GM23248 (cell line): ENCODE results near the gene VPS13D. TPM values are rescaled to one million over a fixed set of nuclear protein-coding genes. Genes with fewer than 3 reads are reported as not detected.

ENCODE experiments used
- DNase-seq: peaks from one replicate; pipeline ENCODE4 v3.0.0-alpha.2; 2015
- H2AFZ ChIP-seq: fragments of 200-600 bp; sonication (generic); 2 replicates; pipeline ENCODE4 v1.6.1; 2016; ENCODE audit warnings: antibody characterized with exemption
- H3F3A ChIP-seq: fragments of 200-600 bp; sonication (generic); 2 replicates; pipeline ENCODE4 v1.6.1; 2016; ENCODE audit warnings: mild to moderate bottlenecking, antibody characterized with exemption, mixed run types; ENCODE audit not compliant: insufficient read depth
- H3K27ac ChIP-seq: fragments of 200-600 bp; sonication (generic); 2 replicates; pipeline ENCODE4 v1.5.1; 2016; ENCODE audit warnings: mild to moderate bottlenecking
- H3K27me3 ChIP-seq: fragments of 200-600 bp; sonication (generic); replicated peaks from 2 replicates; pipeline ENCODE4 v1.6.1; 2016; ENCODE audit warnings: mild to moderate bottlenecking; ENCODE audit not compliant: insufficient read depth
- H3K36me3 ChIP-seq: fragments of 200-600 bp; sonication (generic); 2 replicates; pipeline ENCODE4 v1.6.1; 2016; ENCODE audit warnings: low read depth, mild to moderate bottlenecking
- H3K4me1 ChIP-seq: fragments of 200-600 bp; sonication (generic); 2 replicates; pipeline ENCODE4 v1.6.1; 2016; ENCODE audit warnings: mild to moderate bottlenecking; ENCODE audit not compliant: insufficient read depth
- H3K4me2 ChIP-seq: fragments of 200-600 bp; sonication (generic); one replicate; pipeline ENCODE4 v1.6.1; 2016; ENCODE audit warnings: mild to moderate bottlenecking; ENCODE audit not compliant: unreplicated experiment
- H3K4me3 ChIP-seq: fragments of 200-600 bp; sonication (generic); 2 replicates; pipeline ENCODE4 v1.5.1; 2016; ENCODE audit warnings: mild to moderate bottlenecking
- H3K79me2 ChIP-seq: fragments of 200-600 bp; sonication (generic); 2 replicates; pipeline ENCODE4 v1.6.1; 2016; ENCODE audit warnings: mild to moderate bottlenecking; ENCODE audit not compliant: insufficient read depth
- H3K9ac ChIP-seq: fragments of 200-600 bp; sonication (generic); 2 replicates; pipeline ENCODE4 v1.6.1; 2016; ENCODE audit warnings: mild to moderate bottlenecking
- H3K9me2 ChIP-seq: fragments of 200-600 bp; sonication (generic); 2 replicates; pipeline ENCODE4 v1.6.1; 2016; ENCODE audit warnings: mixed run types, mild to moderate bottlenecking, moderate library complexity; ENCODE audit not compliant: insufficient read depth
- H3K9me3 ChIP-seq: fragments of 200-600 bp; sonication (generic); one replicate; pipeline ENCODE4 v1.6.1; 2017; ENCODE audit warnings: low read depth
- H4K20me1 ChIP-seq: fragments of 200-600 bp; sonication (generic); 2 replicates; pipeline ENCODE4 v1.6.0; 2016; ENCODE audit not compliant: insufficient read depth
- EZH2 ChIP-seq: fragments of 200-600 bp; sonication (generic); IDR thresholded peaks from 2 replicates; pipeline ENCODE4 v1.6.1; 2018; ENCODE audit warnings: antibody characterized with exemption, mild to moderate bottlenecking; ENCODE audit not compliant: insufficient read depth, poor library complexity, severe bottlenecking
- EZH2phosphoT487 ChIP-seq: fragments of 200-600 bp; sonication (generic); IDR thresholded peaks from 2 replicates; pipeline ENCODE4 v1.6.1; 2018; ENCODE audit warnings: antibody characterized with exemption, moderate library complexity, mild to moderate bottlenecking, low read depth; ENCODE audit not compliant: insufficient read depth
- WGBS, 2 experiments: methylation state at CpG; one replicate each; pipeline ENCODE4 v1.1.6; 2015 to 2017; ENCODE audit warnings: low lambda C conversion rate in 2 of 2, low coverage in 1 of 2; ENCODE audit errors: missing lambda C conversion rate in 2 of 2; 5-methylcytosine and 5-hydroxymethylcytosine counted together
- in situ Hi-C: fragments of 300-500 bp; cut with MboI; formaldehyde crosslinking; loops from 2 replicates; pipeline ENCODE4 v1.15.0; 2020
- polyA plus RNA-seq: library from polyadenylated mRNA; unstranded; fragments of >200 nt; fragmentation: Nextera tagmentation; extraction: Ambion mirVana; gene quantifications from 2 replicates; pipeline ENCODE4 v1.2.1, GENCODE V29; 2016
- total RNA-seq: library from RNA; depleted of rRNA; stranded (reverse); fragments of >200 nt; shearing (Covaris generic); gene quantifications from 2 replicates; pipeline ENCODE4 v1.2.3, GENCODE V29; 2014

Gene VPS13D
- total and polyA plus RNA-seq, 2 experiments from 2014 or later: 6.8 to 16.4 TPM

- peak; percentile 77 for DNase-seq
- Histone ChIP-seq H3K9ac (no peak overlapping the region), H3K27ac (no peak overlapping the region), H3K27me3 (peaks cover 8% of the 10 kb centered on the region), H3K9me3 (no peaks in the 10 kb centered on the region), H3K4me2 (no peak overlapping the region), H3K4me3 (no peak overlapping the region), H3K36me3 (no peaks in the 10 kb centered on the region), H3K4me1 (no peaks in the 10 kb centered on the region), H4K20me1 (no peaks in the 10 kb centered on the region), H3K79me2 (no peaks in the 10 kb centered on the region), H3F3A (no peaks in the 10 kb centered on the region), H3K9me2 (no peaks in the 10 kb centered on the region), H2AFZ (no peak overlapping the region)
- WGBS, 2 experiments: 25 to 30% methylated on average over 14 of the region's 14 CpGs
- TF ChIP-seq EZH2phosphoT487 (no peak), EZH2 (no peak)
- in situ Hi-C loops: no loop called here
Measured at GRCh38 chr1:12208764-12209494, 20.9 kb upstream of the VPS13D start.

DNA sequence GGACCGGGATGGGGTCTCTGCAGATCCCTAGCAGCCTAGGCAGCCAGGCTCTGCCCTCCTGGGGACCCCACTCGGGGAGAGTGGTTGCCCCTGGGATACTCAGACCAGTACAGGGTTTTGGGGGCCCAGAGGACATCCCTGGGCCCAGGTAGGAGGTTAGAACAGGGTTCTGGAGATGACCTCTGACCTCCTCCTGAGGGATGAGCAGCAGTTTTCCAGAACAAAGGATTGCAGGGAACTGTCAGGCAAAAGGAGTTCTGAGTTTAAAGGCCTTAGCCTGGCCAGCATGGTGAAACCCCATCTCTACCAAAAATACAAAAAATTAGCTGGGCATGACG, 20.4 kb upstream of the VPS13D start:
- H3K27me3 ChIP-seq: peaks cover 8% of the 10 kb centered on the region
- no peaks in the 10 kb centered on the region for H3K4me1 ChIP-seq
- no peaks in the 10 kb centered on the region for H4K20me1 ChIP-seq
- no peaks in the 10 kb centered on the region for H3K36me3 ChIP-seq
- H3K9me3 ChIP-seq: no peaks in the 10 kb centered on the region
- no peak overlapping the region for H3K27ac ChIP-seq
- no peaks in the 10 kb centered on the region for H3K79me2 ChIP-seq
- H3K4me2 ChIP-seq: no peak overlapping the region
- TF ChIP-seq EZH2 (no peak), EZH2phosphoT487 (no peak)
- H3F3A ChIP-seq: no peaks in the 10 kb centered on the region
- WGBS, 2 experiments: 62 to 74% methylated on average over 3 of the region's 3 CpGs
- no peak overlapping the region for H3K4me3 ChIP-seq
- H3K9ac ChIP-seq: no peak overlapping the region
- H2AFZ ChIP-seq: no peak overlapping the region
- no peaks in the 10 kb centered on the region for H3K9me2 ChIP-seq
- in situ Hi-C loops: no loop called here
- DNase-seq: no peak

- H4K20me1 ChIP-seq: no peaks in the 10 kb centered on the region
- H3K4me3 ChIP-seq: no peak overlapping the region
- H3K36me3 ChIP-seq: no peaks in the 10 kb centered on the region
- TF ChIP-seq EZH2 (no peak), EZH2phosphoT487 (no peak)
- H3K9me2 ChIP-seq: no peaks in the 10 kb centered on the region
- H2AFZ ChIP-seq: no peak overlapping the region
- H3K4me2 ChIP-seq: no peak overlapping the region
- H3K27ac ChIP-seq: no peak overlapping the region
- 51 to 59% methylated on average over 12 of the region's 12 CpGs for WGBS, 2 experiments
- H3K9ac ChIP-seq: no peak overlapping the region
- H3K27me3 ChIP-seq: peaks cover 8% of the 10 kb centered on the region
- in situ Hi-C loops: no loop called here
- H3K79me2 ChIP-seq: no peaks in the 10 kb centered on the region
- no peak for DNase-seq
- H3F3A ChIP-seq: no peaks in the 10 kb centered on the region
- no peaks in the 10 kb centered on the region for H3K9me3 ChIP-seq
- no peaks in the 10 kb centered on the region for H3K4me1 ChIP-seq
Measured at GRCh38 chr1:12215118-12215961, 14.5 kb upstream of the VPS13D start.

DNA sequence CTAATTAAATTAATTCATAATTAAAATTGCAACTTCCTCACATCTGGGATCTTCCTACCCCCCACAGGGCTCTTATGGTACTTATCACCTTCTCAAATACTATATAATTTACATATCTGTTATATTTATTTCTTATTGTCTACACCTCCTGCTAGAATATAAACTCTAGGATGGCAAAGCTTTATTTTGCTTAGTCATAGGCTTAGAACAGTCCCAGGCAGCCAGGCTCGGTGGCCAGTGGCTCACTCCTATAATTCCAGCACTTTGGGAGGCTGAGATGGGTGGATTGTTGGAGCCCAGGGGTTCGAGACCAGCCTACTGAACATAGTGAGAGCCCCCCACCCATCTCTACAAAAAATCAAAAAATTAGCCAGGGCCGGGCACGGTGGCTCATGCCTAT, 10.0 kb upstream of the VPS13D start:
- H3K4me3 ChIP-seq: no peak overlapping the region
- no peaks in the 10 kb centered on the region for H3K36me3 ChIP-seq
- H4K20me1 ChIP-seq: no peaks in the 10 kb centered on the region
- H3K9me3 ChIP-seq: no peaks in the 10 kb centered on the region
- 55 to 70% methylated on average over 3 to 4 of the region's 4 CpGs for WGBS, 2 experiments
- no peak overlapping the region for H2AFZ ChIP-seq
- H3F3A ChIP-seq: no peaks in the 10 kb centered on the region
- no peak overlapping the region for H3K9ac ChIP-seq
- H3K27me3 ChIP-seq: no peaks in the 10 kb centered on the region; the same call in none of the 2 replicates
- DNase-seq: no peak
- H3K4me1 ChIP-seq: no peaks in the 10 kb centered on the region
- H3K27ac ChIP-seq: no peak overlapping the region
- in situ Hi-C loops: no loop called here
- H3K79me2 ChIP-seq: no peaks in the 10 kb centered on the region
- no peaks in the 10 kb centered on the region for H3K9me2 ChIP-seq
- no peak for TF ChIP-seq EZH2phosphoT487
- no peak for TF ChIP-seq EZH2
- H3K4me2 ChIP-seq: no peak overlapping the region
